Glutamatergic neuron (in vitro differentiated cells): Measurements from ENCODE around the gene CEP104. TPM values are rescaled to one million over a fixed set of nuclear protein-coding genes. Genes with fewer than 3 reads are reported as not detected.
A peak's percentile ranks its signal among the peaks of the same experiment; 100 is the strongest.

Source experiments
- DNase-seq: peaks from one replicate; pipeline ENCODE4 v3.0.0; 2022
- H3K27ac Mint-ChIP-seq: one replicate; pipeline ENCODE4 v1.8.0; 2020; ENCODE audit warnings: mild to moderate bottlenecking, mixed read lengths, inconsistent platforms; ENCODE audit not compliant: unreplicated experiment
- H3K27me3 Mint-ChIP-seq: one replicate; pipeline ENCODE4 v1.8.0; 2020; ENCODE audit warnings: mild to moderate bottlenecking, moderate library complexity, mixed read lengths, inconsistent platforms; ENCODE audit not compliant: unreplicated experiment
- H3K36me3 Mint-ChIP-seq: one replicate; pipeline ENCODE4 v1.8.0; 2020; ENCODE audit warnings: mild to moderate bottlenecking, mixed read lengths, inconsistent platforms; ENCODE audit not compliant: unreplicated experiment
- H3K4me1 Mint-ChIP-seq: one replicate; pipeline ENCODE4 v1.8.0; 2020; ENCODE audit warnings: mild to moderate bottlenecking, low read depth, mixed read lengths, inconsistent platforms; ENCODE audit not compliant: unreplicated experiment
- H3K4me3 Mint-ChIP-seq: one replicate; pipeline ENCODE4 v1.8.0; 2020; ENCODE audit warnings: mild to moderate bottlenecking, mixed read lengths, inconsistent platforms; ENCODE audit not compliant: unreplicated experiment
- H3K9me3 Mint-ChIP-seq: one replicate; pipeline ENCODE4 v1.8.0; 2020; ENCODE audit warnings: mild to moderate bottlenecking, moderate library complexity, mixed read lengths, inconsistent platforms; ENCODE audit not compliant: unreplicated experiment
- total RNA-seq: library from RNA; stranded (reverse); fragmentation: NEBNext Ultra II Directional; extraction: Animal tissue kit (Norgen Biotek cat#: 25700); gene quantifications from one replicate; pipeline ENCODE4 v1.2.1, GENCODE V29; 2021; ENCODE audit not compliant: unreplicated experiment
- TF ChIP-seq, protein P1 (sequence below): fragments of 200-600 bp; sonication (generic); IDR thresholded peaks from one replicate; pipeline ENCODE4 v1.5.0; 2021; ENCODE audit not compliant: partially characterized antibody, unreplicated experiment

CEP104 gene
- total RNA-seq, 1 donor from 2014 or later: 102 TPM

DNA sequence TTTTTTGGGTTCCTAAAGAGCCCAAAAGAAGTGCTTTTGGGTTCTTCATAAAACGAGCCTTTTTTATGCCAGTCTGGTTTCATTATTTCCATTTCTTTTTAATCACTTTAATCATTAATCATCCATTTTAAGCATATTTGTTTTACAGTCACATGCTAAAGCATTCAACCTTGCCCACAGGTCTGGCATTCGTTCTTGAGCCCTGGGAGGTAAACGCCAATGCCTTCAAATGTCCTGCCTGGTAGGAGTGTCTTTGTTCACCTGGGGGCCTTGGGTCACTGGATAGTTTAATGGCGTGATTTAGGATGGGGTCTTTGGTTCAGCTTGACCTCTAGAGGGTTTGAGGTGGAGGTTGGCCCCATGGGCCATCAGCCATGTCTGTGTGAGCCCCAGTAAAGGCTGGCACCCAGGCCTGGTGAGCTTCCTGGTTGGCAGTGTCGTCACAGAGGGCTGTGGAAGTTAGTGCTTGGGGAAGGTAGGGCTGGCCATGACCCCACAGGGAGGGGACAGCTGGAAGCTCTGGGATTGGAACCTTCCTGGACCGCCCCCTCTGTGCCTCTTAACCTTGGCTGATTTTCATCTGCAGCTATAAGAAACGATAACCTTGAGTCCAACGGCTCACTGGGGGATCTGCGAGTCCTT is 22.9 kb upstream of the CEP104 start:
- no peak overlapping the region for H3K27ac Mint-ChIP-seq
- peaks cover 2% of the 10 kb centered on the region for H3K4me1 Mint-ChIP-seq
- TF ChIP-seq, protein P1, sequence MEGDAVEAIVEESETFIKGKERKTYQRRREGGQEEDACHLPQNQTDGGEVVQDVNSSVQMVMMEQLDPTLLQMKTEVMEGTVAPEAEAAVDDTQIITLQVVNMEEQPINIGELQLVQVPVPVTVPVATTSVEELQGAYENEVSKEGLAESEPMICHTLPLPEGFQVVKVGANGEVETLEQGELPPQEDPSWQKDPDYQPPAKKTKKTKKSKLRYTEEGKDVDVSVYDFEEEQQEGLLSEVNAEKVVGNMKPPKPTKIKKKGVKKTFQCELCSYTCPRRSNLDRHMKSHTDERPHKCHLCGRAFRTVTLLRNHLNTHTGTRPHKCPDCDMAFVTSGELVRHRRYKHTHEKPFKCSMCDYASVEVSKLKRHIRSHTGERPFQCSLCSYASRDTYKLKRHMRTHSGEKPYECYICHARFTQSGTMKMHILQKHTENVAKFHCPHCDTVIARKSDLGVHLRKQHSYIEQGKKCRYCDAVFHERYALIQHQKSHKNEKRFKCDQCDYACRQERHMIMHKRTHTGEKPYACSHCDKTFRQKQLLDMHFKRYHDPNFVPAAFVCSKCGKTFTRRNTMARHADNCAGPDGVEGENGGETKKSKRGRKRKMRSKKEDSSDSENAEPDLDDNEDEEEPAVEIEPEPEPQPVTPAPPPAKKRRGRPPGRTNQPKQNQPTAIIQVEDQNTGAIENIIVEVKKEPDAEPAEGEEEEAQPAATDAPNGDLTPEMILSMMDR: no peak
- peaks cover 7% of the 10 kb centered on the region for H3K27me3 Mint-ChIP-seq
- no peak for DNase-seq
- no peak overlapping the region for H3K4me3 Mint-ChIP-seq
- peaks cover 19% of the 10 kb centered on the region for H3K36me3 Mint-ChIP-seq
- peaks cover 4% of the 10 kb centered on the region for H3K9me3 Mint-ChIP-seq

DNA sequence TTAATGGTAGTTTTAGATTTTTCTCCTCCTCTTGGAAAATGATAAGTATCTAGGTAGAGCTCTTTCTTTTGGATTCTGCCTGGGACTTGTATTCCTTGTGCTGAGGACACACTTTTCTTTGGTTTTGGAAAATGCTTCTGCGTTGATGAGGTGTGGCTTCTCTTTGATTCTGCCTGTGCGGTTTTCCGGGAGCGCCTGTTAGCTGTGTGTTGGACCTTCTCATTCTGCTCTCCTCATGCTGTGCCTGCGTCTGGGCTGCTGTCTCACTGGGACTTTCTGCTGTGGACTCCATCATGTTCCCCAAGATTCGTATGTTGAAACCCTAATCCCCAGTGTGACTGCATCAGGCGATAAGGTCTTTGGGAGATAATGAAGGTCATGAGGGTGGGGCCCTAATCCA is 22.1 kb upstream of the CEP104 start:
- H3K4me3 Mint-ChIP-seq: peak overlapping the region; percentile 14
- peaks cover 19% of the 10 kb centered on the region for H3K36me3 Mint-ChIP-seq
- H3K27ac Mint-ChIP-seq: no peak overlapping the region
- peaks cover 7% of the 10 kb centered on the region for H3K27me3 Mint-ChIP-seq
- H3K9me3 Mint-ChIP-seq: peaks cover 4% of the 10 kb centered on the region
- H3K4me1 Mint-ChIP-seq: no peaks in the 10 kb centered on the region
- TF ChIP-seq, protein P1: no peak
- no peak for DNase-seq

DNA sequence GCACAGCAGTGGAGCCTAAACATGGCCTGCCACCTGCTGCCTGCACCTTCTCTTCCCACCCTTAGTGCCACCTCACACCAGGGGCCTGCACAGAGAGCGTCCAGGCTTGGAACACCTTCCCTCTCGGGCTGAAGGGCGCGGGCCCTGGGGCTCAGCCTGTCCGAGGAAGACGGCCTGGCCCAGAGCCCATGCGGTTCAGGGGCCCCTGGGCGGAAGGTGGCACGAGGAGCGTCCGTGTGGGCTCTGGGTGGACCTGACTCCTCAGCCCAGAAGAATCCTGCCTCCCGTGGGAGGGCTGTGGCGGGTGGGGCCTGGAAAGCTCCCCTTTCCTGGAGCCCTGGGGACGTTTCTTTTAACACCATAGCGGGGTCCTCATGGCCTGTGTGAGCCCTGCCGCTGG is 19.7 kb upstream of the CEP104 start:
- H3K4me1 Mint-ChIP-seq: no peaks in the 10 kb centered on the region
- no peak for DNase-seq
- H3K27me3 Mint-ChIP-seq: peaks cover 4% of the 10 kb centered on the region
- H3K27ac Mint-ChIP-seq: no peak overlapping the region
- no peak overlapping the region for H3K4me3 Mint-ChIP-seq
- TF ChIP-seq, protein P1: no peak
- peaks cover 15% of the 10 kb centered on the region for H3K36me3 Mint-ChIP-seq
- H3K9me3 Mint-ChIP-seq: peaks cover 4% of the 10 kb centered on the region

DNA sequence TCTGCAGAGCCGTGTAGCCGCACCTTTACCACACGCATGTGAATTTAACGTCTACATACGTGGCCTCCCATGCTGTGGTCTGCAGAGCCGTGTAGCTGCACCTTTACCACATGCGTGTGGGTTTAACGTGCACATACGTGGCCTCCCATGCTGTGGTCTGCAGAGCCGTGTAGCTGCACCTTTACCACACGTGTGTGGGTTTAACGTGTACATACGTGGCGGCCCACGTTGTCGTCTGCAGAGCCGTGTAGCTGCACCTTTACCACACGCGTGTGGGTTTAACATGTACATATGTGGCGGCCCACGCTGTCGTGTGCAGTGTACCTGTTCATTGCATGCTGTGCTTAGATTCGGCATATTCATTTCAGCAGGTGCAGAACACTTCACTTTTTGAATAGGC is 17.7 kb upstream of the CEP104 start:
- H3K4me1 Mint-ChIP-seq: peaks cover 10% of the 10 kb centered on the region
- peaks cover 12% of the 10 kb centered on the region for H3K9me3 Mint-ChIP-seq
- peaks cover 13% of the 10 kb centered on the region for H3K27me3 Mint-ChIP-seq
- no peak overlapping the region for H3K27ac Mint-ChIP-seq
- peaks cover 13% of the 10 kb centered on the region for H3K36me3 Mint-ChIP-seq
- TF ChIP-seq, protein P1: no peak
- no peak overlapping the region for H3K4me3 Mint-ChIP-seq
- DNase-seq: no peak

DNA sequence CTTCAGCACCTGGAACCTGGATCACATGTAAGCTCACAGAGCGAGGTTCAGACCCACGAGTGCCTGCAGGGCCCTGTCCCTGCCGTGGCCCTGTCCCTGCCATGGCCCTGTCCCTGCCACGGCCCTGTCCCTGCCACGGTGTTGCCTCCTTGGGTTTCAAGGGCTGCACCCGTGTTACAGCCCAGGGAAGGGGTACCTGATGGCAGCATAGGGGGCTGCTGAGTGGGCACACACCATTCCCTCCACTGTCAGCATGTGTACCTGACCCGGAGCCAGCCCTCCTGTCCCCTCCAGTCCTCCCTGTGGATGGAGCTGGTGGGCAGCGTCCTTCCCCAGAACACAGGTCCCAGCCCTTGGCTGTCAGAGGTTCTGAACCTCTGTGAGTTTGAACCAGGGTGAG is 15.5 kb upstream of the CEP104 start:
- TF ChIP-seq, protein P1: no peak
- Mint-ChIP-seq H3K9me3 (peaks cover 13% of the 10 kb centered on the region), H3K27me3 (peaks cover 20% of the 10 kb centered on the region), H3K27ac (no peak overlapping the region), H3K4me1 (peaks cover 10% of the 10 kb centered on the region), H3K4me3 (no peak overlapping the region), H3K36me3 (peaks cover 7% of the 10 kb centered on the region)
- no peak for DNase-seq
